ENCODE measurements around the gene LGALS9. TPM values are rescaled to one million over a fixed set of nuclear protein-coding genes. Genes with fewer than 3 reads are reported as not detected.
A peak's percentile ranks its signal among the peaks of the same experiment; 100 is the strongest.

Gene LGALS9
- 1.3 TPM for polyA plus RNA-seq (2013, experiment 1 of 2; ENCODE audit: insufficient read length)
- polyA plus RNA-seq (2013, experiment 2 of 2; ENCODE audit: insufficient read length): 1.6 TPM

DNA sequence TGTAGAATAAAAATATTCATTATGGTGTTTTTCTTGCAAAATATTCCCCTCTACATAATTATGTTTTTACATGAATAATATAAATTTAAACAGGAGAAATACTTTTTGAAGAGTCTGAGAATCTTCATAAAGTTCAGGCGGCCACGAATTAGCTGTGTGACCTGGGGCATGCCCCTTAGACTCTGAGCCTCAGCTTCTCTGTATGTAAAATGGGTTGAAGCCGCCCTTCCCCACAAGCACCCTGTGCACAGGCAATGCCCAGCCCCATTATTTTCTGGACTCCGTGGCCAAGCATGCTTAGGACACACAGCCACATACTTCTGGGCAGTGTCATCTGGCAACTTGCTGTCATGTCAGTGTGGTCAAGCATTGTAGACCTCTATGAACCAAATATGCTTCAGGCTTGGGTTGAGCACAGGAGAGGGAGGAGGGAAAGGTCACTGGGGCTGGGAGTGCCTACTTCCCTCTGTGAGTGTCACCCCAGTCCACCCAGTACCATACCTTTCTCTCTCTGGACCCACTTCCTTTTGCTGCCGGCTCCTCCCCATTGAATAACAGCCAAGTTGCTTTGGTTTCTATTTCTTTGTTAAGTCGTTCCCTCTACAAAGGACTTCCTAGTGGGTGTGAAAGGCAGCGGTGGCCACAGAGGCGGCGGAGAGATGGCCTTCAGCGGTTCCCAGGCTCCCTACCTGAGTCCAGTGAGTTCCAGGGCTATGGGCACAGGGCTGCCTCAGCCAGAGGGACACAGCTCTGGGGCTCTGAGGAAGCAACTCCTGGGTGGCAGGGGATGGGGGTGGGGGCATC lies at the start of gene LGALS9:
TSS of gene LGALS9 (plus strand) at position 582 of the 804 bp plus-strand sequence. CDS start at position 660, 78 bp downstream.
- DNase-seq: no peak

GRCh38 chr17:27582696-27583095 lies 48.3 kb upstream of the LGALS9 start:
- no peak for DNase-seq

DNA sequence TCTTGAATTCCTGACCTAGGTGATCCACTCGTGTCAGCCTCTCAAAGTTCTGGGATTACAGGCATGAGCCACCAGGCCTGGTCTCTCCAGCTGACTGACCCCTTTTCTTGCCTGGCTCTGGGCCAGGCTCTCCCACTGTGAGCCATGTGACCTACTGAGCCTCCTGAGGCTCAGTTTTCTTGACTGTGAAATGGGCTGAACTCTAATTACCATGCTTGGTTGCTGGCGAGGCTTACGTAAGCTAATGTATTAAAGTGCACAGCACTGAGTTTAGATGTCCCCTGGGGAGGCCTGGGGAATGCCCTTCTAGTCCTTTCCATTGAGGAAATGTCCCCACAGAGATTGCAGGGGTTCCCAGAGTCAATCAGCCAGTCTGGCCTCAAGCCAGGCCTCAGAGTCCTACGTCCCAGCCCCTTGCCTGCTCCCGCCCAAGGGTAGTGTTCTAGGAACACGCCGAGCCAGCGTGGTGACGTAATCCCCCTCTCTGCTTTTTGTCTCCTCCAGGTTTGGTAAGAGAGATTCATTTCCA lies 45.8 kb upstream of the LGALS9 start:
- no peak for DNase-seq

- DNase-seq: no peak
These were observed 45.2 kb upstream of the LGALS9 start for GRCh38 chr17:27585792-27586191.

- peak; percentile 96 for DNase-seq
These were observed 44.7 kb upstream of the LGALS9 start for GRCh38 chr17:27586203-27586721.

GRCh38 chr17:27588354-27588753 lies 42.6 kb upstream of the LGALS9 start:
- DNase-seq: no peak

DNA sequence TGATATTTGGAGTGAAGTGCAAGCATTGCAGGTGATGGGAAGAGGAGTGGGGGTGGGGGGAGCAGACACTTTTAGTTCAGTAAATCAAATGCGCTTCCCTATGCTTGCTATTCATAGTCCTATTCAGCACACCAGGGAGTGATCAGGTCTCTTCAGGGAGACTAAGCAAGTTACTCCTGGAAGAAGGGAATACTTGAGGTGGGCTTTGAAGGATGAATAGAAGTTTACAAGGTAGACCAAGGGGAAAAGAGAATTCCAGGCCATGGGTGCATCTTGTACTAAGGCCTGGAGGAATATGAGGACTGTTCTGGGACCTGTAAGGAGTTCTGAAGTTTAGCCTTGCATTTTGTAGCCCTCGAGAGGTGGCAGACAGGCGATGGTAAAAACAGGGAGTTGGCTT lies 40.1 kb upstream of the LGALS9 start:
- no peak for DNase-seq

GRCh38 chr17:27591986-27592385 lies 39.0 kb upstream of the LGALS9 start:
- DNase-seq: no peak

- no peak for DNase-seq
These were observed 37.6 kb upstream of the LGALS9 start for GRCh38 chr17:27593232-27593856.

GRCh38 chr17:27593857-27594255 lies 37.1 kb upstream of the LGALS9 start:
- DNase-seq: no peak

DNA sequence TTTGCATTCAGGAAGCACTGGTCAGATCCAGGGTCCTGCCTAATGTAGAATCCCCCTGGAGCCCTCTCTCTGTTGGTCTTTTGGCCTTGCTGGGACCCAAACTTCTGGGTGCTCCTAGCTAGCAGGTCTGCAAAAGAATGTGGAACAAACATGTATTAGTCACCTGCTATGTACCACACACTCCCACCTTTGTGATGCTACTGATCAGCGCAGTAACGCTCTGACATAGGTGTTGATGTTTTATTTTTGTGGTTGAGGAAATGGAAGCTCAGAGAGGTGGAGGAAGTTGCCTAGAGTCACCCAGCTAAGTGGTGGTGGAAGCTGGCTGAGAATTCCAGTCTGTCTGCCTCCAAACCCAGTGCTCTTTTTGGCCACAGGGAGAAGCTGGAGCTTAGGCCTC lies 35.8 kb upstream of the LGALS9 start:
- no peak for DNase-seq

- DNase-seq: peak; percentile 26
These were observed 34.9 kb upstream of the LGALS9 start for GRCh38 chr17:27596096-27596495.

GRCh38 chr17:27596566-27597187 lies 34.3 kb upstream of the LGALS9 start:
- DNase-seq: no peak

- DNase-seq: no peak
These were observed 33.8 kb upstream of the LGALS9 start for GRCh38 chr17:27597188-27597580.

- DNase-seq: no peak
These were observed 33.1 kb upstream of the LGALS9 start for GRCh38 chr17:27597783-27598320.

- no peak for DNase-seq
These were observed 32.5 kb upstream of the LGALS9 start for GRCh38 chr17:27598337-27599050.

DNA sequence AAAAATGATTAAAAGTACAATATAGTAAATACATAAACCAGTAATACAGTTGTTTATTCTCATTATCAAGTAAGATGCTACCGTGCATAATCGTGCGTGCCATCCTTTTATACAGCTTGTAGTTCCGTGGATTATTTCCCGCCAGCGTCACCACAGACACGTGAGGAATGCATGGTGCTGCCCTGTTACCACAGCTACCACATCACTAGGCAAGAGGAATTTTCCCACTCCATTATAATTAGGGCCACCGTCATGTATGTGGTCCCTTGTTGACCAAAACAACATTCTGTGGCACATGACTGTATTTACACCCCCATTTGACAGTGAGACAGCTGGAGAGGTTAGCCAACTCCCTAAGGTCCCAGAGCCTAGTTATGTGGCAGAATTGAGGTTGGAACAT lies 30.5 kb upstream of the LGALS9 start:
- peak; percentile 28 for DNase-seq

DNA sequence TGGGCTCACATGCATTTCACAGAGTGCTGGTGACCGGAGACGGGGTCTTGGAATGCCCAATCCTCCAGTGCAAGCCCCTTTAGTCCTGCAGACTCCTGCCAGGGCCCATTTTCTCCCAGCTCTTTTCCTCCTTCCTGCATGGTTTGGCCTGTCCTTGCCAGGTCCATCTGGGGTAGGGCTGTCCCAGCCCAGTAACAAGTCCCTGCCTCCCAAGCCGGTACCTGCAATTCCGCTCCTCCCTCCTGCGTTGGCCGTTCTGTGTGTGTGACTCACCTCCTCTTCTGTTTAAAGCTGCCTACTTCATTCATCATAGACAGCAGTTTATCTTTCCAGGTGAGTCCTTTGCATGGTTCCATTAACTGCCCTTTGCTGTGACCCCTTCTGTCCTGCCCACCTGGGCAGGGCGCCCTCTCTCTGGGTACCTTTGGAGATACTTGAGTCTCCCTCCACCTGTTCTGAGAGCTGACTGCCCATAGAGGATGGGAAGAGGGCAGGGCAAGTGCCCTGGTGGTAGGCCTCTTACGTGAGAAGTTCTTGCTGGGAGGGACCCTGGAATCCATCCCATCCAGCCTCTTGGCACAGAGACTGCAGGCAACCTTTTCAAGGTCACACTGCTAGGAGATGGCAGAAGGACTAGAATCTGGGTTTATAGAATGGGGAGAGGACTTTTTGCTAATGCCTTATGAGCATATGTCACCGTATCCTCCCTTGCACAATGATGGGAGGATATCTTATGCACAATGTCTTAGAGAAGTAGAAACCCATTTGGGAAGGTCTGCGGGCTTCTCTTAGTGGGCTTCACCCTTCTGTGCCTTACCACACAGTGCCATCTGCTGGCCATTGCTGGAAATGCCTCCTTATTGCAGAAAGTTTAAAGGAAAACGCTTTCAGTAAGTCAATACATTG lies 29.7 kb upstream of the LGALS9 start:
- peak; percentile 74 for DNase-seq

DNA sequence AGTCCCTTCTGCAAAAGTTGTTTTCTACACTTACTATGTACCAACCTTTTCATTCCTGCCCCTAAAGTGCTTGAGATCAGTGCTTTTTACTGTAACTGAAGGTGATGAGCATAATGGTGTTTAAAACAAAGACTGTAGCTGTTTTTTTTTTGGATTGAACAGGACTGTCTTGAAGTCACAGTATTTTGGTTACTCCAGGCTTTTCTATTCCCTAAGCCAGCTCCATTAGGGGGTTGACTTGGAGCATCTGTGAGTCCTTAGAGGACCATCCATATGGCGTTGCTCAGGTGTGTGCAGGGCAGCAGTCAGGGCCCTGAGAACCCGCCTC lies 29.0 kb upstream of the LGALS9 start:
- no peak for DNase-seq

- DNase-seq: peak; percentile 53
These were observed 28.1 kb upstream of the LGALS9 start for GRCh38 chr17:27602721-27603420.

- DNase-seq: no peak
These were observed 27.6 kb upstream of the LGALS9 start for GRCh38 chr17:27603421-27603770.

Measured in fibroblast of skin of abdomen (primary cell).